ENCODE data around the gene SFI1.
"Not testable (repeated sequence)": the region's sequence is repeated elsewhere in the genome, so short reads cannot be mapped to it uniquely, and the experiment has no call there.

SFI1 gene

GRCh38 chr22:31509061-31509762 is 12.9 kb downstream of the SFI1 start:
- no peak for TF ChIP-seq CTCF (conservative IDR thresholded peaks at IDR 0.05)
- no peak overlapping the region for H3K27ac ChIP-seq

GRCh38 chr22:31520051-31520450 is 23.7 kb downstream of the SFI1 start:
- no peak for TF ChIP-seq CTCF (conservative IDR thresholded peaks at IDR 0.05)
- H3K27ac ChIP-seq: no peak overlapping the region

GRCh38 chr22:31524132-31524531 is 27.8 kb downstream of the SFI1 start:
- not testable (repeated sequence) for H3K27ac ChIP-seq

- H3K27ac ChIP-seq: no peak overlapping the region
- TF ChIP-seq CTCF (conservative IDR thresholded peaks at IDR 0.05): no peak
These were observed 29.9 kb downstream of the SFI1 start for GRCh38 chr22:31526270-31526669.

- no peak for TF ChIP-seq CTCF (conservative IDR thresholded peaks at IDR 0.05)
- peak overlapping the region; percentile 72 for H3K27ac ChIP-seq
These were observed 34.5 kb downstream of the SFI1 start for GRCh38 chr22:31530823-31531195.

- no peak for TF ChIP-seq CTCF (conservative IDR thresholded peaks at IDR 0.05)
- peak overlapping the region; percentile 72 for H3K27ac ChIP-seq
These were observed 35.7 kb downstream of the SFI1 start for GRCh38 chr22:31532060-31532459.

GRCh38 chr22:31533374-31533773 is 37.0 kb downstream of the SFI1 start:
- TF ChIP-seq CTCF (conservative IDR thresholded peaks at IDR 0.05): no peak
- H3K27ac ChIP-seq: peak overlapping the region; percentile 72; the same call in 1 of the 2 replicates

GRCh38 chr22:31537019-31537535 is 40.7 kb downstream of the SFI1 start:
- H3K27ac ChIP-seq: no peak overlapping the region
- TF ChIP-seq CTCF (conservative IDR thresholded peaks at IDR 0.05): no peak
